ENCODE measurements around the gene GALNT18. TPM values are rescaled to one million over a fixed set of nuclear protein-coding genes. Genes with fewer than 3 reads are reported as not detected.

The GALNT18 gene
- total RNA-seq, 1 donor from 2014 or later: 24.4 TPM

GRCh38 chr11:11332141-11332710 is 289.6 kb downstream of the GALNT18 start:
- H3K4me3 ChIP-seq: no peak overlapping the region
- H3K9me3 ChIP-seq (replicated peaks): no peaks in the 10 kb centered on the region
- intact Hi-C loops (cut with micrococcal nuclease): no loop called here
- TF ChIP-seq CTCF (IDR thresholded peaks at IDR 0.05; ENCODE audit: borderline replicate concordance): no peak
- DNase-seq: no peak
- H3K4me1 ChIP-seq: no peaks in the 10 kb centered on the region
- no peaks in the 10 kb centered on the region for H3K27me3 ChIP-seq (ENCODE audit: low read depth)
- H3K36me3 ChIP-seq: peaks cover 50% of the 10 kb centered on the region
- no peak overlapping the region for H3K27ac ChIP-seq (replicated peaks)

GRCh38 chr11:11329062-11329806 is 292.6 kb downstream of the GALNT18 start:
- no peak for DNase-seq
- H3K4me3 ChIP-seq: no peak overlapping the region
- intact Hi-C loops (cut with micrococcal nuclease): no loop called here
- no peaks in the 10 kb centered on the region for H3K27me3 ChIP-seq (ENCODE audit: low read depth)
- H3K9me3 ChIP-seq (replicated peaks): no peaks in the 10 kb centered on the region
- no peak for TF ChIP-seq CTCF (IDR thresholded peaks at IDR 0.05; ENCODE audit: borderline replicate concordance)
- H3K27ac ChIP-seq (replicated peaks): no peak overlapping the region
- no peaks in the 10 kb centered on the region for H3K4me1 ChIP-seq
- H3K36me3 ChIP-seq: peaks cover 67% of the 10 kb centered on the region

GRCh38 chr11:11324090-11324489 is 297.7 kb downstream of the GALNT18 start:
- no peak overlapping the region for H3K27ac ChIP-seq (replicated peaks)
- peaks cover 74% of the 10 kb centered on the region for H3K36me3 ChIP-seq
- H3K27me3 ChIP-seq (ENCODE audit: low read depth): no peaks in the 10 kb centered on the region
- DNase-seq: no peak
- H3K4me3 ChIP-seq: no peak overlapping the region
- intact Hi-C loops (cut with micrococcal nuclease): no loop called here
- no peaks in the 10 kb centered on the region for H3K4me1 ChIP-seq
- peaks cover 14% of the 10 kb centered on the region for H3K9me3 ChIP-seq (replicated peaks)
- TF ChIP-seq CTCF (IDR thresholded peaks at IDR 0.05; ENCODE audit: borderline replicate concordance): no peak

GRCh38 chr11:11322101-11322500 is 299.7 kb downstream of the GALNT18 start:
- no peak overlapping the region for H3K27ac ChIP-seq (replicated peaks)
- H3K4me3 ChIP-seq: no peak overlapping the region
- peaks cover 14% of the 10 kb centered on the region for H3K9me3 ChIP-seq (replicated peaks)
- intact Hi-C loops (cut with micrococcal nuclease): no loop called here
- TF ChIP-seq CTCF (IDR thresholded peaks at IDR 0.05; ENCODE audit: borderline replicate concordance): no peak
- no peak for DNase-seq
- no peaks in the 10 kb centered on the region for H3K27me3 ChIP-seq (ENCODE audit: low read depth)
- peaks cover 59% of the 10 kb centered on the region for H3K36me3 ChIP-seq
- no peaks in the 10 kb centered on the region for H3K4me1 ChIP-seq

- Histone ChIP-seq H3K4me1 (no peaks in the 10 kb centered on the region), H3K36me3 (peaks cover 49% of the 10 kb centered on the region), H3K9me3 (replicated peaks) (peaks cover 14% of the 10 kb centered on the region), H3K4me3 (no peak overlapping the region), H3K27me3 (ENCODE audit: low read depth) (no peaks in the 10 kb centered on the region), H3K27ac (replicated peaks) (no peak overlapping the region)
- intact Hi-C loops (cut with micrococcal nuclease): no loop called here
- no peak for TF ChIP-seq CTCF (IDR thresholded peaks at IDR 0.05; ENCODE audit: borderline replicate concordance)
- DNase-seq: no peak
These were observed 301.0 kb downstream of the GALNT18 start for GRCh38 chr11:11320825-11321224.
